CD4-positive, alpha-beta memory T cell (primary cell): ENCODE data around the gene RNGTT. TPM values are rescaled to one million over a fixed set of nuclear protein-coding genes. Genes with fewer than 3 reads are reported as not detected.
A peak's percentile ranks its signal among the peaks of the same experiment; 100 is the strongest.

ENCODE experiments used
- CTCF ChIA-PET: fragments of 350-600 bp; sonication (Branson Sonifier 250); formaldehyde crosslinking; loops from one replicate; lab custom pipeline; 2021; ENCODE audit warnings: inconsistent platforms; ENCODE audit not compliant: partially characterized antibody; lab: Charles Lee
- POLR2A ChIA-PET: fragments of 350-600 bp; sonication (Branson Sonifier 250); formaldehyde crosslinking; loops from one replicate; lab custom pipeline; 2021; ENCODE audit not compliant: partially characterized antibody; lab: Charles Lee
- DNase-seq, 5 donors: peaks; one replicate each; pipeline versions ENCODE4 v3.0.0 to v3.0.0-alpha.2; 2020 to 2022; ENCODE audit warnings: mixed read lengths in 1 of 5
- H3K27ac ChIP-seq: one replicate; pipeline ENCODE4 v1.7.0; 2013; ENCODE audit warnings: low read depth, low read length
- H3K27me3 ChIP-seq: 2 replicates; pipeline ENCODE4 v1.7.0; 2013; ENCODE audit warnings: mild to moderate bottlenecking, low read length, moderate library complexity; ENCODE audit not compliant: insufficient read depth
- H3K36me3 ChIP-seq: 2 replicates; pipeline ENCODE4 v1.7.0; 2013; ENCODE audit warnings: mild to moderate bottlenecking, low read length, moderate library complexity; ENCODE audit not compliant: insufficient read depth
- H3K4me1 ChIP-seq: 2 replicates; pipeline ENCODE4 v1.7.0; 2013; ENCODE audit warnings: mild to moderate bottlenecking, low read length, moderate library complexity; ENCODE audit not compliant: insufficient read depth
- H3K4me3 ChIP-seq, 2 donors: one replicate each; pipeline ENCODE4 v1.7.0; 2013; ENCODE audit warnings: low read length in 2 of 2, mild to moderate bottlenecking in 1 of 2
- H3K9me3 ChIP-seq, 2 donors: one replicate each; pipeline ENCODE4 v1.7.0; 2013; ENCODE audit warnings: low read length in 2 of 2, control low read depth in 1 of 2; ENCODE audit not compliant: control insufficient read depth in 1 of 2
- H3K27ac Mint-ChIP-seq, 7 donors: one replicate each; pipeline ENCODE4 v1.8.0; 2020 to 2021; ENCODE audit warnings: mixed read lengths in 7 of 7, mild to moderate bottlenecking in 6 of 7, inconsistent platforms in 3 of 7, moderate library complexity in 3 of 7
- H3K27me3 Mint-ChIP-seq, 2 donors: one replicate each; pipeline ENCODE4 v1.8.0; 2020 to 2021; ENCODE audit warnings: mixed read lengths in 2 of 2
- H3K36me3 Mint-ChIP-seq, 2 donors: one replicate each; pipeline ENCODE4 v1.8.0; 2020 to 2021; ENCODE audit warnings: mixed read lengths in 2 of 2, inconsistent platforms in 1 of 2, mild to moderate bottlenecking in 1 of 2
- H3K4me1 Mint-ChIP-seq, 4 donors: one replicate each; pipeline ENCODE4 v1.8.0; 2020 to 2021; ENCODE audit warnings: mixed read lengths in 4 of 4, mild to moderate bottlenecking in 1 of 4
- H3K4me3 Mint-ChIP-seq, 8 donors: one replicate each; pipeline ENCODE4 v1.8.0; 2020 to 2021; ENCODE audit warnings: mixed read lengths in 8 of 8, mild to moderate bottlenecking in 7 of 8, moderate library complexity in 6 of 8, inconsistent platforms in 3 of 8
- H3K9me3 Mint-ChIP-seq, 8 donors: one replicate each; pipeline ENCODE4 v1.8.0; 2020 to 2021; ENCODE audit warnings: mixed read lengths in 8 of 8, mild to moderate bottlenecking in 5 of 8, inconsistent platforms in 3 of 8, moderate library complexity in 1 of 8
- intact Hi-C: fragments of 100-400 bp; cut with micrococcal nuclease; formaldehyde crosslinking; loops from one replicate; pipeline ENCODE4 v1.15.1; 2023
- polyA plus RNA-seq, 2 donors: library from polyadenylated mRNA; unstranded; fragments of 300-500 nt; fragmentation: Illumina TruSeq; gene quantifications; one replicate each; pipeline ENCODE4 v1.2.3, GENCODE V29; 2021
- total RNA-seq, 2 experiments: library from RNA; stranded (reverse); gene quantifications; one replicate each; pipeline ENCODE4 v1.2.3, GENCODE V29; 2021

The RNGTT gene
- total and polyA plus RNA-seq, 4 experiments from 2014 or later, result 17.3 to 21.8 (median 19.1) TPM

DNA sequence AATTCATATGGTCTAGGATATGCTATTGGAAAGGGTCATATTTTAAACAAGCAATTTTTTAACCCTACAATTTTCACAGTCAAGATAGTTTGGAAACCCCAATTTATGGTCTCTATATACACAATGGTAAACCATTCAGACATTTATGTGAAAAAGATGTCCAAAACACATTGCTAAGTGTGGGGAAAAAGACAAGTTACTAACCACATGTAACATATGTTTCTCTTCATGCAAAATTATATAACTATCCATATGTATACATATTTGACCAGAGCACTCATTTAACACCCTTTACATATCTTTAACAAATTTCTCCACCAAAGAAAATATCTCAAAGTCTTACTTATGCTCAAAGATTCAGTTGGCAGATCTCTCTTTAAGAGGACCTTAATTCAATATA is 110.6 kb downstream of the RNGTT start:
- Histone ChIP-seq H3K27ac (no peak overlapping the region), H3K9me3 (no peaks in the 10 kb centered on the region), H3K4me1 (no peaks in the 10 kb centered on the region), H3K36me3 (no peaks in the 10 kb centered on the region), H3K4me3 (no peak overlapping the region), H3K27me3 (no peaks in the 10 kb centered on the region)
- H3K4me1 Mint-ChIP-seq, result peaks cover 0 to 5% (median 4%) of the 10 kb centered on the region in 4 donors
- no peak overlapping the region for H3K4me3 Mint-ChIP-seq
- ChIA-PET CTCF (no interaction called here), POLR2A (no interaction called here)
- H3K27ac Mint-ChIP-seq, result no peak overlapping the region
- no peaks in the 10 kb centered on the region for H3K9me3 Mint-ChIP-seq
- DNase-seq, result no peak
- intact Hi-C loops, result no loop called here
- H3K27me3 Mint-ChIP-seq, result no peaks in the 10 kb centered on the region
- peaks cover 2 to 16% of the 10 kb centered on the region in 2 donors for H3K36me3 Mint-ChIP-seq

DNA sequence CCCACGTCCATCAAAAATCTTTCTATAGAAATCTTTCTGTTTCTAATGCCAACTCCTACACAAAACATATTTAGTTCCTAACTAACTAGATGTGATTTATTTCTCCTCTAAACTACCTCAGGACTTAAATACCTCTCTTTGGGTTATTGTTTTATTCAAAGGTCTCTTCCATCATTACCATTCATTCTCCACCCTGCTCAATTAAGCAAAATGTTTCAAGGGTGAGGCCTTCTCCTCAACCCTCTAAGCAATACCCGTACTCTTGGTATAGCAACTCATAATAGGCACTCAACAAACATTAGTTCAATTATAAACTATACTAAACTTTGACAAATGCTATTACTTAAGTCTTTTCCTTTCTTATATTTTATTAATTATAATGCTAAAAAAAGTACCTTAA is 111.4 kb downstream of the RNGTT start:
- H3K36me3 ChIP-seq, result no peaks in the 10 kb centered on the region
- ChIA-PET POLR2A (no interaction called here), CTCF (no interaction called here)
- Mint-ChIP-seq H3K36me3 (peaks cover 2 to 16% of the 10 kb centered on the region in 2 donors), H3K9me3 (no peaks in the 10 kb centered on the region), H3K27me3 (no peaks in the 10 kb centered on the region), H3K4me1 (peaks cover 0 to 5% (median 4%) of the 10 kb centered on the region in 4 donors), H3K27ac (peak overlapping the region in 1 of 7 donors; percentile 73), H3K4me3 (no peak overlapping the region)
- no peaks in the 10 kb centered on the region for H3K27me3 ChIP-seq
- H3K4me3 ChIP-seq, result no peak overlapping the region
- no peak overlapping the region for H3K27ac ChIP-seq
- no peaks in the 10 kb centered on the region for H3K4me1 ChIP-seq
- DNase-seq, result no peak
- H3K9me3 ChIP-seq, result no peaks in the 10 kb centered on the region
- intact Hi-C loops, result no loop called here

DNA sequence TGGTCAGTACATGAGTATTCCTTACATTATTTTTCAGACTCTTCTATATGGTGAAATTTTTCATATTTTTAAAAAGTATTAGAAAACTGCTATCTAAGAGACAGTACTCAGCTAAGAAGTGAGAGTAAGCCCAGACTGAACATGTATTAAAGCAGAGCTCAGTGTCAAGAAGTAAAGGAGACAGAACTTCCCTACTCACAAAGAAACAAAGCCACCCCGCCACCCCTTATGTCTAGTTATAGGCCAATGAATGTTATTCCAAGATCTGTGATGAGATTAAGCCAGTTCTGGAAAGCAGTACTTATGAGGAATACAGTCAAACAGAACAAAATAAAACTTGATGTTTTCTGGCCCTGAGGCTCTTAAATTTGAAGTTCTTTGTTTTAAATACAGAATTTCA is 114.5 kb downstream of the RNGTT start:
- Histone ChIP-seq H3K4me1 (no peaks in the 10 kb centered on the region), H3K27me3 (no peaks in the 10 kb centered on the region), H3K27ac (no peak overlapping the region), H3K9me3 (no peaks in the 10 kb centered on the region), H3K4me3 (no peak overlapping the region), H3K36me3 (no peaks in the 10 kb centered on the region)
- H3K4me3 Mint-ChIP-seq, result no peak overlapping the region
- ChIA-PET CTCF (no interaction called here), POLR2A (no interaction called here)
- H3K27ac Mint-ChIP-seq, result peak overlapping the region in 6 of 7 donors; percentile 26 to 73 (median 38)
- H3K4me1 Mint-ChIP-seq, result peaks cover 0 to 5% (median 1%) of the 10 kb centered on the region in 4 donors
- no peaks in the 10 kb centered on the region for H3K9me3 Mint-ChIP-seq
- DNase-seq, result no peak
- no peaks in the 10 kb centered on the region for H3K27me3 Mint-ChIP-seq
- intact Hi-C loops, result no loop called here
- H3K36me3 Mint-ChIP-seq, result peaks cover 18 to 34% of the 10 kb centered on the region in 2 donors

DNA sequence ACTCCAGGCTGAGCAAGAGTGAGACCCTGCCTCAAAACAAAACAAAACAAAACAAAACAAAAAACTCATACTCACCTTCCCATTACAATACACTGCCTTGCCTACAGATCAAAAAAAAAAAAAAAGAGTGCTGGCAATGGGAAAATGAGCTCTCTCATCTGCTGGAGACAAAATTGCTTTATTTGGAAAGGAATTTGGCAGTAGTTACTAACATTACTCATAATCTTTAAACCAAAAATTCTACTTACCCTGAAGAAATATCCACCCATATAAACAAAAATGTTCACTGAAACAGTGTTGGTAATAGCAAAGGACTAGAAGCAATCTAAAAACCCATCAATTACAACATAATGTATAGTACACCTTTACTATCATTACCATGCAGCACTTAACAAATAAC is 120.4 kb downstream of the RNGTT start:
- Mint-ChIP-seq H3K27me3 (no peaks in the 10 kb centered on the region), H3K27ac (no peak overlapping the region), H3K9me3 (peaks cover 0 to 19% (median 3%) of the 10 kb centered on the region in 8 donors), H3K4me1 (peaks cover 0 to 5% (median under 1%) of the 10 kb centered on the region in 4 donors), H3K36me3 (peaks cover 51 to 73% of the 10 kb centered on the region in 2 donors), H3K4me3 (no peak overlapping the region)
- no peak for DNase-seq
- intact Hi-C loops, result no loop called here
- Histone ChIP-seq H3K4me3 (no peak overlapping the region), H3K9me3 (no peaks in the 10 kb centered on the region), H3K36me3 (no peaks in the 10 kb centered on the region), H3K27me3 (no peaks in the 10 kb centered on the region), H3K27ac (no peak overlapping the region), H3K4me1 (no peaks in the 10 kb centered on the region)
- CTCF ChIA-PET, result no interaction called here
- POLR2A ChIA-PET, result no interaction called here

DNA sequence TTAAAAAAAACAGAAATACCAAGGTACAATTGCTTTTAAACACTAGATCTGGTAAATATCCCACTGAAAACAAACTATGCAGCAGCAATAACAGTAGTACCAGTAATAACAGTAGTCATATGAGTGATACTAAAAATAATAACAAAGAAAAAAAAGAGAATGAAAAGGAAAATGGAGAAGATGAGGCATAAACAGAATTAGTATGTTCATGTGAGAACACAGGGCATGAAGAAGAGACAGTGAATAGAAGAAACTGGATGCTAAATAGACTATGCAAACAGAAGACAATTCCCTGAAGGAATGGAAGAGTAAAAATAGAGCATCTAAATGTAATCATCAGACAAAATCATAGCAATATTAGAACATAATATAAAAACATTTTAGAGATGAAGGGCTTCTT is 121.1 kb downstream of the RNGTT start:
- Mint-ChIP-seq H3K36me3 (peaks cover 56 to 80% of the 10 kb centered on the region in 2 donors), H3K4me1 (peaks cover 0 to 5% (median under 1%) of the 10 kb centered on the region in 4 donors), H3K27ac (peak overlapping the region in 2 of 7 donors; percentile 1 to 62)

DNA sequence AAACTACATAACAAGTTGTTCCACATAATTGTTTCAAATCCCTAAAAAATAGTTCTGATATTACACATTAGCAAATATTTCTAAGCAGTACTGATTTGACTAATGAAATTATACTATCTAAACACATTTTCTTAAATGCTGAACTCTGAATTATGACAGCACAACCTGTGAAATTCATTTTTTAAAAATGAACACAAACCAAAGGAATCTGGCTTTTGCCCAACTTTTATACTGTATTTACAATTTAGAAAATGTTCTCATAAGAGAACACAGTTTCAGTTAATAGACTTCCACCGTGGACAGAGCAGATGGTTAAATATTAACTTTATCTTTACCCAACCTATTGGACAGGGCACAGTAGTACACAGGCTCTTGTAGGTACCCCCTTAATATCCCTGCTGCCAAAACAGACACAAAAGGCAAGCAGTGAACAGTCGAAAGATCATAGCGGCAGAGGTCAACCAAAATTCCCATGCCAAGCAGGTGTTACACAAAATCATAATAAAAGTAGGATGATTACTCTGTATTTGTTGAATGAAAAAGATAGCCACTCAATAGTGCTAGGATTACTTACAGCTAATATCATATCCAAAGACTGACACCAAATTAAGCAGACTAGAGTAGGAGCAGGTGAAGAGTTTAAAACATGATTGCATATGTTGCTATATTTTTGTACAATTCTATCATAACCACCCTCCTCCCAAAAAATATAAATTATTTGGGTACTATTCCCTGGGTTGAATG is 122.5 kb downstream of the RNGTT start:
- Histone ChIP-seq H3K4me3 (no peak overlapping the region), H3K27me3 (no peaks in the 10 kb centered on the region), H3K36me3 (no peaks in the 10 kb centered on the region), H3K9me3 (peaks cover 0 to 4% of the 10 kb centered on the region in 2 donors), H3K27ac (no peak overlapping the region), H3K4me1 (no peaks in the 10 kb centered on the region)
- Mint-ChIP-seq H3K27me3 (no peaks in the 10 kb centered on the region), H3K4me1 (peaks cover 0 to 3% (median under 1%) of the 10 kb centered on the region in 4 donors), H3K27ac (no peak overlapping the region), H3K4me3 (no peak overlapping the region), H3K9me3 (peaks cover 0 to 35% (median 15%) of the 10 kb centered on the region in 8 donors), H3K36me3 (peaks cover 60 to 84% of the 10 kb centered on the region in 2 donors)
- intact Hi-C loops, result no loop called here
- POLR2A ChIA-PET, result no interaction called here
- CTCF ChIA-PET, result no interaction called here
- no peak for DNase-seq

More for the DNA sequence above, 121.1 kb downstream of the RNGTT start:
- no peak for DNase-seq
- H3K9me3 ChIP-seq, result no peaks in the 10 kb centered on the region
- no peaks in the 10 kb centered on the region for H3K27me3 ChIP-seq
- H3K27ac ChIP-seq, result no peak overlapping the region
- no peak overlapping the region for H3K4me3 ChIP-seq
- Mint-ChIP-seq H3K9me3 (peaks cover 0 to 27% (median 4%) of the 10 kb centered on the region in 8 donors), H3K4me3 (no peak overlapping the region), H3K27me3 (no peaks in the 10 kb centered on the region)
- POLR2A ChIA-PET, result no interaction called here
- CTCF ChIA-PET, result no interaction called here
- no peaks in the 10 kb centered on the region for H3K36me3 ChIP-seq
- intact Hi-C loops, result no loop called here
- no peaks in the 10 kb centered on the region for H3K4me1 ChIP-seq

DNA sequence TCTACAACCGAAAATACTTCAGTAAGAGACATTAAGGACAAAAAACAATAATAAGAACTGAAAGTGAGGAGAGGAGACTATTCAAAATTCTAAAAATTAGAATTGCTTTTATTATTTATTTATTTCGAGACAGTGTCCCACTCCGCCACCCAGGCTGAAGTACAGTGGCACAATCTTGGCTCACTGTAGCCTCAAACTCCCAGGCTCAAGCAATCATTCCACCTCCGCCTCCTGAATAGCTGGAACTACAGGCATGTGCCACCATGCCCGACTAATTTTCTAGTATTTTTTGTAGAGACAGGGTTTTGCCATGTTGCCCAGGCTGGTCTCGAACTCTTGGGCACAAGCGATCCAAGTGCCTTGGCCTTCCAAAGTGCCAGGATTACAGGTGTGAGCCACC is 123.1 kb downstream of the RNGTT start:
- Histone ChIP-seq H3K4me3 (no peak overlapping the region), H3K27ac (no peak overlapping the region), H3K4me1 (no peaks in the 10 kb centered on the region), H3K36me3 (no peaks in the 10 kb centered on the region), H3K9me3 (peaks cover 0 to 4% of the 10 kb centered on the region in 2 donors), H3K27me3 (no peaks in the 10 kb centered on the region)
- intact Hi-C loops, result no loop called here
- CTCF ChIA-PET, result interaction anchor here (1.1 kb wide), 1 partner anchor 915 kb away, joined by 3 read pairs; no protein-coding TSS in a partner anchor
- POLR2A ChIA-PET, result no interaction called here
- H3K27me3 Mint-ChIP-seq, result no peaks in the 10 kb centered on the region
- H3K9me3 Mint-ChIP-seq, result peaks cover 0 to 41% (median 19%) of the 10 kb centered on the region in 8 donors
- H3K4me1 Mint-ChIP-seq, result peaks cover 0 to 3% (median under 1%) of the 10 kb centered on the region in 4 donors
- no peak for DNase-seq
- peaks cover 60 to 85% of the 10 kb centered on the region in 2 donors for H3K36me3 Mint-ChIP-seq
- H3K27ac Mint-ChIP-seq, result no peak overlapping the region
- no peak overlapping the region for H3K4me3 Mint-ChIP-seq
